IMR-90 (cell line): ENCODE results near the gene AK3.

Experiments used
- CHD1 ChIP-seq: IDR thresholded peaks from 2 replicates; pipeline ENCODE4 v1.6.1; 2012; ENCODE audit warnings: low read depth, low read length, improper control_type of control experiment
- MAZ ChIP-seq: IDR thresholded peaks from 2 replicates; pipeline ENCODE4 v1.6.1; 2012; ENCODE audit warnings: low read depth, mild to moderate bottlenecking, low read length, improper control_type of control experiment, moderate library complexity, borderline replicate concordance
- MXI1 ChIP-seq: IDR thresholded peaks from 2 replicates; pipeline ENCODE4 v1.6.1; 2012; ENCODE audit warnings: low read depth, mild to moderate bottlenecking, low read length, moderate library complexity, borderline replicate concordance
- NFE2L2 ChIP-seq: fragments of 150-350 bp; IDR thresholded peaks from 2 replicates; pipeline ENCODE4 v1.6.1; 2016; ENCODE audit warnings: low read depth, mild to moderate bottlenecking, low read length
- POLR2A ChIP-seq: IDR thresholded peaks from 2 replicates; pipeline ENCODE4 v1.6.1; 2012; ENCODE audit warnings: mild to moderate bottlenecking, low read depth, low read length
- RAD21 ChIP-seq: IDR thresholded peaks from 2 replicates; pipeline ENCODE4 v1.6.1; 2012; ENCODE audit warnings: low read length, improper control_type of control experiment
- RCOR1 ChIP-seq: IDR thresholded peaks from 2 replicates; pipeline ENCODE4 v1.6.1; 2012; ENCODE audit warnings: mild to moderate bottlenecking, low read length, improper control_type of control experiment; ENCODE audit not compliant: insufficient replicate concordance
- SMC3 ChIP-seq: fragments of 150-350 bp; IDR thresholded peaks from 2 replicates; pipeline ENCODE4 v1.6.1; 2016; ENCODE audit warnings: low read depth, mild to moderate bottlenecking, antibody characterized with exemption, low read length, moderate library complexity
- TF ChIP-seq, protein P1 (sequence below): conservative IDR thresholded peaks from 2 replicates; pipeline ENCODE4 v1.5.1; 2012; ENCODE audit warnings: mild to moderate bottlenecking, low read depth, low read length, improper control_type of control experiment
- TF ChIP-seq, protein P2 (sequence below): fragments of 150-350 bp; IDR thresholded peaks from 2 replicates; pipeline ENCODE4 v1.6.1; 2016; ENCODE audit warnings: low read depth, mild to moderate bottlenecking, low read length, moderate library complexity, borderline replicate concordance
- TF ChIP-seq, protein P3 (sequence below): fragments of 150-350 bp; IDR thresholded peaks from 2 replicates; pipeline ENCODE4 v1.6.1; 2017; ENCODE audit warnings: mild to moderate bottlenecking, antibody characterized with exemption, low read length, low read depth

DNA sequence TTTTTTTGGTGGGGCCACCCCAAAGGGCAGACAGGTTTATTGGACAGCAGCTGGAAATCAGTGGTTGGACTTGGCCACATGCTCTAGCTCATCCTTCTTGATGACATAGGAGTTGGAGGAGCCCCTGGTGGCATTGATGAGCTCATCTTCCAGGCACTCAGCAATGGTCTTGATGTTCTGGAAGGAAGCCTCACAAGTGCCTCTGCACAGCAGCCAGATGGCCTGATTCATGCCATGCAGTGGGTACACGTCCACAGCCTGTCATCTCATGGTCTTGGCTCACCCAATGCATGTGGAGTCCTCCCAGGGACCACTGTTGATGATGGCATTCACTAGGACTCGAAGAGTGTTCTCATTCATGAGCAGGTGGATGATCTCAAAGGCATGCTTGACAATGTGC is 40.4 kb upstream of the AK3 start:
- TF ChIP-seq, protein P1, sequence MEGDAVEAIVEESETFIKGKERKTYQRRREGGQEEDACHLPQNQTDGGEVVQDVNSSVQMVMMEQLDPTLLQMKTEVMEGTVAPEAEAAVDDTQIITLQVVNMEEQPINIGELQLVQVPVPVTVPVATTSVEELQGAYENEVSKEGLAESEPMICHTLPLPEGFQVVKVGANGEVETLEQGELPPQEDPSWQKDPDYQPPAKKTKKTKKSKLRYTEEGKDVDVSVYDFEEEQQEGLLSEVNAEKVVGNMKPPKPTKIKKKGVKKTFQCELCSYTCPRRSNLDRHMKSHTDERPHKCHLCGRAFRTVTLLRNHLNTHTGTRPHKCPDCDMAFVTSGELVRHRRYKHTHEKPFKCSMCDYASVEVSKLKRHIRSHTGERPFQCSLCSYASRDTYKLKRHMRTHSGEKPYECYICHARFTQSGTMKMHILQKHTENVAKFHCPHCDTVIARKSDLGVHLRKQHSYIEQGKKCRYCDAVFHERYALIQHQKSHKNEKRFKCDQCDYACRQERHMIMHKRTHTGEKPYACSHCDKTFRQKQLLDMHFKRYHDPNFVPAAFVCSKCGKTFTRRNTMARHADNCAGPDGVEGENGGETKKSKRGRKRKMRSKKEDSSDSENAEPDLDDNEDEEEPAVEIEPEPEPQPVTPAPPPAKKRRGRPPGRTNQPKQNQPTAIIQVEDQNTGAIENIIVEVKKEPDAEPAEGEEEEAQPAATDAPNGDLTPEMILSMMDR, result no peak
- TF ChIP-seq RAD21, result no peak
- TF ChIP-seq RCOR1, result no peak
- TF ChIP-seq, protein P2, sequence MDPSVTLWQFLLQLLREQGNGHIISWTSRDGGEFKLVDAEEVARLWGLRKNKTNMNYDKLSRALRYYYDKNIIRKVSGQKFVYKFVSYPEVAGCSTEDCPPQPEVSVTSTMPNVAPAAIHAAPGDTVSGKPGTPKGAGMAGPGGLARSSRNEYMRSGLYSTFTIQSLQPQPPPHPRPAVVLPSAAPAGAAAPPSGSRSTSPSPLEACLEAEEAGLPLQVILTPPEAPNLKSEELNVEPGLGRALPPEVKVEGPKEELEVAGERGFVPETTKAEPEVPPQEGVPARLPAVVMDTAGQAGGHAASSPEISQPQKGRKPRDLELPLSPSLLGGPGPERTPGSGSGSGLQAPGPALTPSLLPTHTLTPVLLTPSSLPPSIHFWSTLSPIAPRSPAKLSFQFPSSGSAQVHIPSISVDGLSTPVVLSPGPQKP, result no peak
- no peak for TF ChIP-seq MAZ
- TF ChIP-seq SMC3, result no peak
- TF ChIP-seq POLR2A, result no peak
- TF ChIP-seq CHD1, result no peak
- TF ChIP-seq, protein P3, sequence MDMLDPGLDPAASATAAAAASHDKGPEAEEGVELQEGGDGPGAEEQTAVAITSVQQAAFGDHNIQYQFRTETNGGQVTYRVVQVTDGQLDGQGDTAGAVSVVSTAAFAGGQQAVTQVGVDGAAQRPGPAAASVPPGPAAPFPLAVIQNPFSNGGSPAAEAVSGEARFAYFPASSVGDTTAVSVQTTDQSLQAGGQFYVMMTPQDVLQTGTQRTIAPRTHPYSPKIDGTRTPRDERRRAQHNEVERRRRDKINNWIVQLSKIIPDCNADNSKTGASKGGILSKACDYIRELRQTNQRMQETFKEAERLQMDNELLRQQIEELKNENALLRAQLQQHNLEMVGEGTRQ, result no peak
- no peak for TF ChIP-seq NFE2L2
- TF ChIP-seq MXI1, result no peak
